WI38 (cell line): ENCODE results near the gene CLCNKA.
"Not testable (repeated sequence)": the region's sequence is repeated elsewhere in the genome, so short reads cannot be mapped to it uniquely, and the experiment has no call there.

Experiments used
- H3K4me3 ChIP-seq: 2 replicates; pipeline ENCODE4 v1.5.1; 2011; ENCODE audit warnings: low read depth, mild to moderate bottlenecking, control low read depth, low read length
- CTCF ChIP-seq: IDR thresholded peaks from 2 replicates; pipeline ENCODE4 v1.5.1; 2012; ENCODE audit warnings: low read depth, mild to moderate bottlenecking, control low read depth, low read length

The CLCNKA gene

DNA sequence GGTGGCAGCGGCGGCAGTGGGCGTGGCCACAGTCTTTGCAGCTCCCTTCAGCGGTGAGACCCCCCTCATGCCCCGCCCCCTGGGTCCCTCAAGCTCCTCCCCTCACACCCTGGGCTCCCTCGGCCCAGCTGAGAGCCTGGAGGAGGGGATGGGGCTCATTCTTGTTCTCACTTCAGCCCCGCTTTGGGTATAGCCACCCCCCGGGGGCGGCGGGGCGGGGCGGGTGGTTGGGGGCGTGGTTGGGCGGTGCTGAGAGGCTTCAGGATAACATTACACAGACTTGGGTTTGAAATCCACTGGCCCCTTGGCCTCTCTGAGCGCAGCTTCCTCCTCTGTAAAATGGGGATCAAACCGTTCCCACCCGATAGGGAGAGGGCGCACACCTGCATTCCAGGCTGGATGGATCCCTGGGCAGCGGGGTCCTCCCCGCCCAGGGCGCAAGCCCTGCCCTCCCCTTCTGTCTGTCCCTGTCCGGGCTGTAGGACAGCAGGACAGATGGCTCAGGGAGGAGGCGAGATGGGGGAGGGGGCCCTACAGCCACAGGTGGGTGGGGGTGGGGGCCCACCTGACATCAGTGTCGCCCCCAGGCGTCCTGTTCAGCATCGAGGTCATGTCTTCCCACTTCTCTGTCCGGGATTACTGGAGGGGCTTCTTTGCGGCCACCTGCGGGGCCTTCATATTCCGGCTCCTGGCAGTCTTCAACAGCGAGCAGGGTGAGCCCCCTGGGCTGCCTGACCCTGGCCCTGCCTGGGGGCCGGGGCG, 5.1 kb downstream of the CLCNKA start:
- 0 out of 2 replicates have a peak overlapping the region, but pooled peaks have one; percentile 17 for H3K4me3 ChIP-seq
- TF ChIP-seq CTCF: no peak

GRCh38 chr1:16028237-16029002, 6.6 kb downstream of the CLCNKA start:
- TF ChIP-seq CTCF: no peak

GRCh38 chr1:16029003-16029268, 7.1 kb downstream of the CLCNKA start:
- not testable (repeated sequence) for H3K4me3 ChIP-seq

More at GRCh38 chr1:16028237-16029002, 6.6 kb downstream of the CLCNKA start:
- no peak overlapping the region for H3K4me3 ChIP-seq

GRCh38 chr1:16029288-16029687, 7.5 kb downstream of the CLCNKA start:
- no peak for TF ChIP-seq CTCF
- no peak overlapping the region for H3K4me3 ChIP-seq

GRCh38 chr1:16031551-16031950, 9.7 kb downstream of the CLCNKA start:
- no peak overlapping the region for H3K4me3 ChIP-seq
- TF ChIP-seq CTCF: no peak

DNA sequence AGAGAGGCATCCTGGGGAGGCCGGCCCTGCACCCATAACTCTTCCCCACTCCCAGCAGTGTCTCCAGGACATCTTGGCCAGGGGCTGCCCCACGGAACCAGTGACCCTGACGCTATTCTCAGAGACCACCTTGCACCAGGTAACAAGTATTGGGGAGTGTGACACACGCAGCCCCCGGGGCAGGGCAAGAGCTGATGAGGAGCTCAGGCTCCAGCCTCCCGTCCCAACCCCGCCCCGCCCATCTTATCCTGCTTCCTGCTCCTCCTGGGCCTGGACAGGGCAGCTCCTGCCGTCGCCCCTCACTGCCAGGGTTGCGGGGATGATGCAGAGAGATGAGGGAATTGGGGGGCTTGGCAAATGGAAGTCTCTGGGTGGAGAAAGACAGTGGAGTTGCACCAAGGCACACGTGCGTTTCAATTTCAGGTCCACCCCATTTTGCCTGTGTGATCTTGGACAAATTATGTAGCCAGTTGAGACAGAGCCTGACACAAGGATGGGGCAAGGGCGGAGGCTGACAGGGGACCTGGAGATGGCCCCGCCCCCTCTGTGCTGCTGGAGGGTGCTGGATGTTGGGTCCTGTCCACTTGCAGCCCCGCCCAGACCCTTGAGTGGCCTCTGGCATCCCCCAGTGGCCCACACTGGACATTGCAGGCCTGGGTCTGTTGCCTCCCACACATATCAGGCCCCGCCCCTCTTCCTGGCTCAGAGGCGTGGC, 10.7 kb downstream of the CLCNKA start:
- TF ChIP-seq CTCF: peak; percentile 100
- H3K4me3 ChIP-seq: no peak overlapping the region

DNA sequence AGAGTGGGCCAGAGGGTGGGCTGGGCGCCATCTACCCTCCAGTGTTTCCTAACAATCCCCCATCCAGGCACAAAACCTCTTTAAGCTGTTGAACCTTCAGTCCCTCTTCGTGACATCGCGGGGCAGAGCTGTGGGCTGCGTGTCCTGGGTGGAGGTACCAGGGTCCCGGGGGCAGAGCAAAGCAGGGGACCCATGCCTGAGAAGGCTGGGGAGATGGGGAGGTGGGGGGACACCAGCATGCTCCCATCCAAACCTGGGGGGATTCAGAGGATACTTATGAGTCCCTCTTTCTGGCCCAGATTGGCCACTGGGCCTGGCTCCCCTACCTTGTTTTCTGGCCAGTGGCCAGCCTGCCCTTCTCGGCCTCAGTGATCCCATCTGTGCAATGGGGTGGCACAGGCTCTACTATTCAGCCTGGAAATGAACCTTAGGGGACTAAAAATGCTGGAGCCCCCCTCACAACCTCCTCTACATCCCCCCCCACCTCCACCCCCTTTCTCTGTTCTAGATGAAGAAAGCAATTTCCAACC, 11.3 kb downstream of the CLCNKA start:
- H3K4me3 ChIP-seq: not testable (repeated sequence)

DNA sequence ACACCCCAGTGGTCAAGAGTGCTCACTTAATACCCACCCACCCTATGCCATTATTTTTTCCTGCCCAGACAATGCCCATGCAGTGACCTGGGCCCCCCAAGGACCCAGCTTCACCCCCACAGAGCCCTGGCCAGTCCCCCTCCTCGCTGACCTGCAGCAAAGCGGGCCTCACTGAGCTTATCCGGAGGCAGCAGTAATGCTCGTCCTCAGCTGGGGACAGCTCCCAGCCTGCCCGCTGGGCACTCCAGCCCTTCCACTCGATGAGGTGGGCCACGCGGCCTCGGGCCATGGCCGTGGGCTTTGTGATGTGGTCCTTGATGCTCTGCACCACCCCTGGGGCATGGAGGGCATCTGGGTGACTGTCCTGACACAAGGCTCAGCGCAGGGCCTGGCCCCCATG, 14.6 kb downstream of the CLCNKA start:
- H3K4me3 ChIP-seq: not testable (repeated sequence)
